Breast epithelium (tissue), 3 donors: ENCODE data around the gene NCAPD3.

Experiments used
- POLR2AphosphoS5 ChIP-seq, 3 donors: sonication (generic); formaldehyde crosslinking; IDR thresholded peaks; one replicate each; pipeline ENCODE4 v1.6.1; 2017; ENCODE audit warnings: antibody characterized with exemption in 3 of 3
- TF ChIP-seq, protein P1 (sequence below), 3 donors: fragments of 450-650 bp; IDR thresholded peaks; one replicate each; pipeline ENCODE4 v1.5.1; 2016 to 2017; ENCODE audit warnings: antibody characterized with exemption in 3 of 3, mild to moderate bottlenecking in 3 of 3, moderate library complexity in 3 of 3

DNA sequence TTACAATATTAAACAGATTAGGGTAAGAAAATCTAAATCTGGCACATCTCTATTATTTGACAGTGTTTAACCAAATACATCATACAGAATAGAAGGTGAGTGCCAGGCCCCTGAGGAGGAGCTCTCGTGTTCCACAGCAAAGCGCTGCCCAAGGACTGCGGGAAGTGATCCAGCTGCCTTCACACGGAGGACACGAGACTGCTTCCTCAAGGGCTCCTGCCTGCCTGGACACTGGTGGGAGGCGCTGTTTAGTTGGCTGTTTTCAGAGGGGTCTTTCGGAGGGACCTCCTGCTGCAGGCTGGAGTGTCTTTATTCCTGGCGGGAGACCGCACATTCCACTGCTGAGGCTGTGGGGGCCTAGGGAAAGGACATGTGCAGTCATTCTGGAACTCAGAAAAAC, 71.1 kb downstream of the NCAPD3 start:
- TF ChIP-seq, protein P1, sequence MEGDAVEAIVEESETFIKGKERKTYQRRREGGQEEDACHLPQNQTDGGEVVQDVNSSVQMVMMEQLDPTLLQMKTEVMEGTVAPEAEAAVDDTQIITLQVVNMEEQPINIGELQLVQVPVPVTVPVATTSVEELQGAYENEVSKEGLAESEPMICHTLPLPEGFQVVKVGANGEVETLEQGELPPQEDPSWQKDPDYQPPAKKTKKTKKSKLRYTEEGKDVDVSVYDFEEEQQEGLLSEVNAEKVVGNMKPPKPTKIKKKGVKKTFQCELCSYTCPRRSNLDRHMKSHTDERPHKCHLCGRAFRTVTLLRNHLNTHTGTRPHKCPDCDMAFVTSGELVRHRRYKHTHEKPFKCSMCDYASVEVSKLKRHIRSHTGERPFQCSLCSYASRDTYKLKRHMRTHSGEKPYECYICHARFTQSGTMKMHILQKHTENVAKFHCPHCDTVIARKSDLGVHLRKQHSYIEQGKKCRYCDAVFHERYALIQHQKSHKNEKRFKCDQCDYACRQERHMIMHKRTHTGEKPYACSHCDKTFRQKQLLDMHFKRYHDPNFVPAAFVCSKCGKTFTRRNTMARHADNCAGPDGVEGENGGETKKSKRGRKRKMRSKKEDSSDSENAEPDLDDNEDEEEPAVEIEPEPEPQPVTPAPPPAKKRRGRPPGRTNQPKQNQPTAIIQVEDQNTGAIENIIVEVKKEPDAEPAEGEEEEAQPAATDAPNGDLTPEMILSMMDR (IDR thresholded peaks at IDR 0.05) = no peak
- no peak for TF ChIP-seq POLR2AphosphoS5 (IDR thresholded peaks at IDR 0.05)
